Lower leg skin (tissue), 4 donors: Measurements from ENCODE around the gene FGGY. TPM values are rescaled to one million over a fixed set of nuclear protein-coding genes. Genes with fewer than 3 reads are reported as not detected.
A peak's percentile ranks its signal among the peaks of the same experiment; 100 is the strongest.

ENCODE experiments used
- DNase-seq, 2 donors: peaks; one replicate each; pipeline ENCODE4 v3.0.0-alpha.2; 2019; ENCODE audit warnings: low spot score in 2 of 2
- H3K4me3 ChIP-seq: fragments of 200-600 bp; sonication (generic); 2 replicates; pipeline ENCODE4 v1.5.1; 2017; ENCODE audit warnings: mild to moderate bottlenecking, low read depth; ENCODE audit not compliant: poor library complexity, severe bottlenecking
- CTCF ChIP-seq, 3 donors: fragments of 450-650 bp; IDR thresholded peaks; one replicate each; pipeline ENCODE4 v1.5.1; 2016; ENCODE audit warnings: antibody characterized with exemption in 3 of 3, mild to moderate bottlenecking in 3 of 3, moderate library complexity in 2 of 3
- POLR2A ChIP-seq, 2 donors: fragments of 450-650 bp; IDR thresholded peaks; one replicate each; pipeline ENCODE4 v1.6.1; 2016 to 2017; ENCODE audit warnings: antibody characterized with exemption in 2 of 2, mild to moderate bottlenecking in 1 of 2, moderate library complexity in 1 of 2
- WGBS, 2 donors: methylation state at CpG; one replicate each; pipeline ENCODE4 v1.1.5; 2018; 5-methylcytosine and 5-hydroxymethylcytosine counted together
- intact Hi-C: fragments of 100-400 bp; cut with DNase I; formaldehyde crosslinking; loops from one replicate; pipeline ENCODE4 v1.15.0; 2023; ENCODE audit warnings: low total_unique reads
- total RNA-seq, 4 donors: library from RNA; depleted of rRNA; stranded (reverse); fragments of >200 nt; gene quantifications; one replicate each; pipeline ENCODE4 v1.1.0, GENCODE V29; 2016

The FGGY gene
- total RNA-seq, 4 donors from 2014 or later = 10.0 to 29.5 (median 17.5) TPM

- intact Hi-C loops = no loop called here
- no peak overlapping the region for H3K4me3 ChIP-seq
- whole genome bisulfite sequencing, 2 donors = 36 to 44% methylated on average over 6 of the region's 6 CpGs
- no peak for TF ChIP-seq POLR2A (IDR thresholded peaks at IDR 0.05)
- TF ChIP-seq CTCF (IDR thresholded peaks at IDR 0.05) = no peak
- no peak for DNase-seq
These were observed 21.5 kb downstream of the FGGY start for GRCh38 chr1:59318271-59318860.

DNA sequence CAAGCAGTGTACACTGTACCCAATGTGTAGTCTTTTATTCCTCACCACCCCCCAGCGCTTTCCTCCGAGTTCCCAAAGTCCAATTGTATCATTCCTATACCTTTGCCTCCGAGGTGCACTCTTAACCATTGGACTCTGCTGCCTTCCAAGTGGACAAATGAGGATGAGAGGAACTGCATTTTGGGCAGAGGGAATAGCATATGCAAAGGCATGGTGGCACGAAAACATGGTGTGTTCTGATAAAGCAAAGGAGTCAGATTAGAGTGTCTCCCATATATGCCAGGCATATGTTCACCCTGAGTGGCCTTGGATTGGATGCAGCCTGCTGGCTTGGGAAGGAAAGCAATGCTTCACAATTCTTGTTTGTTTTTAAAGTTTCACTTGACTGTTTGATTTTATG lies 25.5 kb downstream of the FGGY start:
- no peak for TF ChIP-seq POLR2A (IDR thresholded peaks at IDR 0.05)
- TF ChIP-seq CTCF (IDR thresholded peaks at IDR 0.05) = no peak
- intact Hi-C loops = no loop called here
- 96 to 99% methylated on average over 4 of the region's 4 CpGs for WGBS, 2 donors
- DNase-seq = no peak
- no peak overlapping the region for H3K4me3 ChIP-seq

DNA sequence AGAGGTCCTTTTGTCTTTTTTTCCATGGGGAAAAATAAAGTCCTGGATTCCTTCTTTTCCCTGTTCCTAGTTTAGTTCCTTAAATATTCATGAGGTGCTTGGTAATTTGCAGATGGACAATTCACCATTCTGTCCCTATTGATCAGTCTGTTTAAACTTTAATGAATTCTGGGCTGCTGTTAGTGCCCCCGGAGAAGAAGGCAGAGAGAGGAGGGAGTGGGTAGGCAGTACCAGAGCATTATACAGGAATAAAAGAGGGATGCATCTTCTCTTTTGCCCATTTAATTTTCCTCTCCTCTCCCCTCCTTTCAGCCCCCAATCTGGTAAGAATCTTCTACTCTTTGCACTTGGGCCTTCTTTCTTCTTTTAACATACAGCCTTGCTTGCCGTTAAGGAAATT lies 25.9 kb downstream of the FGGY start:
- intact Hi-C loops = no loop called here
- H3K4me3 ChIP-seq = no peak overlapping the region
- WGBS, 2 donors = 89 to 90% methylated on average over 2 of the region's 2 CpGs
- DNase-seq = no peak
- TF ChIP-seq CTCF (IDR thresholded peaks at IDR 0.05) = no peak

DNA sequence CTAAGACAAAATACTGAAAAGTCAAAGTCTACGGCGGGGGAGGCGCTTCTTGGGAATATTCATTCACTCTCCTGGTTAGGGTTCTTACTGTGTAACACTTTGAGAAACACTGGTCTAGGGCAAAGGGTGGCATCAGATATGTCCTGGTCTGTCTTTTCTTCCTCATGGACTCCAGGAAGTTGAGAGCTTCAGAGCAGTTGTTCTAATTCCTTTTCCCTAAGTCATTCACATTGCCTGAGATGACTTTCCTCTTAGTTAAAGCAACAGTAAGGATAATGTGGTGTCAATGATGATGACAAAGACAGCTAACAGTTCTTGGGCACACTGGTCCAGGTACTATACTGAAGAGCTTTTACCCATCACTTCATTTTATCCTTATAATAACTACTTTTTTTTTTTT lies 27.0 kb downstream of the FGGY start:
- WGBS, 2 donors = 98 to 100% methylated on average over 3 of the region's 3 CpGs
- no peak for DNase-seq
- H3K4me3 ChIP-seq = no peak overlapping the region
- intact Hi-C loops = no loop called here
- TF ChIP-seq POLR2A (IDR thresholded peaks at IDR 0.05) (no peak), CTCF (IDR thresholded peaks at IDR 0.05) (no peak)

DNA sequence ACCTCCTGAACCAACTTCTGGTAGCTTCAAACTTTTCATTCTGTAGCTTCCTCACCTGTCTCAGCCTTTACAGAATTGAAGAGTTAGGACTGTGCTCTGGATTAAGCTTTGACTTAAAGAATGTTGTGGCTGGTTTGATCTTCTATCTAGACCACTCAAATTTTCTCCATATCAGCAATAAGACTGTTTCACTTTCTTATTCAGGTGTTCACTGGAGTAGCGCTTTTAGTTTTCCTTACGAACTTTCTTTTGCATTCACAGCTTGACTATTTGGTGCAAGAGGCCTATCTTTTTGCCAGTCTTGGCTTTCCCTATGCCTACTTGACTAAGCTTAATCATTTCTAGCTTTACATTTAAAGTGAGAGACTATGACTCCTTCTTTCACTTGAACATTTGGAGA lies 31.5 kb downstream of the FGGY start:
- no peak for DNase-seq
- no peak overlapping the region for H3K4me3 ChIP-seq
- WGBS, 2 donors = 90 to 97% methylated on average over 2 of the region's 2 CpGs
- TF ChIP-seq POLR2A (IDR thresholded peaks at IDR 0.05) (no peak), CTCF (IDR thresholded peaks at IDR 0.05) (no peak)
- intact Hi-C loops = no loop called here

GRCh38 chr1:59329412-59330053 lies 32.6 kb downstream of the FGGY start:
- DNase-seq = peak in 1 of 2 donors; percentile 55
- no peak for TF ChIP-seq POLR2A (IDR thresholded peaks at IDR 0.05)
- no peak for TF ChIP-seq CTCF (IDR thresholded peaks at IDR 0.05)
- intact Hi-C loops = no loop called here
- 48 to 58% methylated on average over 4 of the region's 4 CpGs for WGBS, 2 donors
- no peak overlapping the region for H3K4me3 ChIP-seq
